Measurements from ENCODE around the gene HOXA7.

- TF ChIP-seq CTCF (tag by site-specific recombination; IDR thresholded peaks at IDR 0.05) = no peak
- TF ChIP-seq, protein P1, sequence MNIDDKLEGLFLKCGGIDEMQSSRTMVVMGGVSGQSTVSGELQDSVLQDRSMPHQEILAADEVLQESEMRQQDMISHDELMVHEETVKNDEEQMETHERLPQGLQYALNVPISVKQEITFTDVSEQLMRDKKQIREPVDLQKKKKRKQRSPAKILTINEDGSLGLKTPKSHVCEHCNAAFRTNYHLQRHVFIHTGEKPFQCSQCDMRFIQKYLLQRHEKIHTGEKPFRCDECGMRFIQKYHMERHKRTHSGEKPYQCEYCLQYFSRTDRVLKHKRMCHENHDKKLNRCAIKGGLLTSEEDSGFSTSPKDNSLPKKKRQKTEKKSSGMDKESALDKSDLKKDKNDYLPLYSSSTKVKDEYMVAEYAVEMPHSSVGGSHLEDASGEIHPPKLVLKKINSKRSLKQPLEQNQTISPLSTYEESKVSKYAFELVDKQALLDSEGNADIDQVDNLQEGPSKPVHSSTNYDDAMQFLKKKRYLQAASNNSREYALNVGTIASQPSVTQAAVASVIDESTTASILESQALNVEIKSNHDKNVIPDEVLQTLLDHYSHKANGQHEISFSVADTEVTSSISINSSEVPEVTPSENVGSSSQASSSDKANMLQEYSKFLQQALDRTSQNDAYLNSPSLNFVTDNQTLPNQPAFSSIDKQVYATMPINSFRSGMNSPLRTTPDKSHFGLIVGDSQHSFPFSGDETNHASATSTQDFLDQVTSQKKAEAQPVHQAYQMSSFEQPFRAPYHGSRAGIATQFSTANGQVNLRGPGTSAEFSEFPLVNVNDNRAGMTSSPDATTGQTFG (tag by site-specific recombination; IDR thresholded peaks at IDR 0.05; ENCODE audit: borderline replicate concordance) = no peak
- TF ChIP-seq, protein P2, sequence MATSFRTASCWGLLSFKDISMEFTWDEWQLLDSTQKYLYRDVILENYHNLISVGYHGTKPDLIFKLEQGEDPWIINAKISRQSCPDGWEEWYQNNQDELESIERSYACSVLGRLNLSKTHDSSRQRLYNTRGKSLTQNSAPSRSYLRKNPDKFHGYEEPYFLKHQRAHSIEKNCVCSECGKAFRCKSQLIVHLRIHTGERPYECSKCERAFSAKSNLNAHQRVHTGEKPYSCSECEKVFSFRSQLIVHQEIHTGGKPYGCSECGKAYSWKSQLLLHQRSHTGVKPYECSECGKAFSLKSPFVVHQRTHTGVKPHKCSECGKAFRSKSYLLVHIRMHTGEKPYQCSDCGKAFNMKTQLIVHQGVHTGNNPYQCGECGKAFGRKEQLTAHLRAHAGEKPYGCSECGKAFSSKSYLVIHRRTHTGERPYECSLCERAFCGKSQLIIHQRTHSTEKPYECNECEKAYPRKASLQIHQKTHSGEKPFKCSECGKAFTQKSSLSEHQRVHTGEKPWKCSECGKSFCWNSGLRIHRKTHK (tag by site-specific recombination; IDR thresholded peaks at IDR 0.05) = no peak
- TF ChIP-seq ZNF121 (tag by site-specific recombination; IDR thresholded peaks at IDR 0.05) = no peak
- TF ChIP-seq KLF16 (tag by site-specific recombination; IDR thresholded peaks at IDR 0.05) = no peak
- no peak for TF ChIP-seq ZNF530 (tag by site-specific recombination; IDR thresholded peaks at IDR 0.05; ENCODE audit: low read depth)
- TF ChIP-seq ATF2 (tag by site-specific recombination; IDR thresholded peaks at IDR 0.05; ENCODE audit: low read depth) = no peak
- no peak for TF ChIP-seq REST (tag by site-specific recombination; IDR thresholded peaks at IDR 0.05)
- TF ChIP-seq ZSCAN30 (tag by site-specific recombination; IDR thresholded peaks at IDR 0.05) = no peak
- no peak for TF ChIP-seq ZNF423 (tag by site-specific recombination; IDR thresholded peaks at IDR 0.05)
These were observed 2.1 kb downstream of the HOXA7 start for GRCh38 chr7:27154369-27154768.
